Fibroblast of peridontal ligament (primary cell): ENCODE measurements around the gene PTPN18.

Experiments
- DNase-seq: peaks from one replicate; pipeline ENCODE4 v3.0.0-alpha.2; 2010; ENCODE audit errors: extremely low read depth

The PTPN18 gene

DNA sequence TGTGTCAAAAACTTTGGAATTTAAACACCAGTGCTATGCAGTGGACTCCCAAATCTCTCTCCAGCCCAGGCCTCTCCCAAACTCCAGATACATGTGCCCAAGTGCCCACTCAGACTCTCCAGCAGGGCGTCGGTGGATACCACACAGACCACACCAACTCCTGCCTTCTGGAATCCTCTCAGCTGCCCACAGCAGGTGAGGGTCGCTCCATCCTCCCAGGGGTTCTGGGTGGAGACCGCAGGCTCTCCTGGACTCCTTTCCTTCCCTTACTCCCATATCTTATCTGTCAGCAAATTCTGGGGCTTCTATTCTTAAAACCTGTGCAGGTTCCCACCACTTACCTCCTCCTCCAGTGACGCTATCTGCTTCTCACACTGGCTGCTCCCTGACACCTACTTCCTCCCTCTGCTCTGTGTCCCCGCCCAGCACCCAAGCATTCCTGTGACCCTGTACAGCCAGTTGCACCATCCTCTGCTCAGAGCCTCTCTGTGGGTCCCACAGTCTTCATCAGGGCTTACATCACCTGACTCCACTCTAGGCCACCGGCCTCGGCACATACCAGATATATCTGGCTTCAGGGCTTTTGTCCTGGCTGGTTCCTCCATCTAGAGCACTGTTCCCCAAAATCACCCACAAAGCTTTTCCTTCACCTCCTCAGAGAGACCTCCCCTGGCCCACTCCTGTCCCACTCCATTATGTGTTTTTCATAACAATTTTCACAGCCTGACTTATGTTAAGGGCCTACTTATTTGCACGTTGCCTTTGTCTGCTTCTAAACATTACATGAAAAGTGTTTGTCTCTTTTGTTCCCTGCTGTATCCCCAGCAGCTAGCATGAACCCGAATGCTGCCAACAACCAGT, 15.7 kb upstream of the PTPN18 start:
- no peak for DNase-seq

DNA sequence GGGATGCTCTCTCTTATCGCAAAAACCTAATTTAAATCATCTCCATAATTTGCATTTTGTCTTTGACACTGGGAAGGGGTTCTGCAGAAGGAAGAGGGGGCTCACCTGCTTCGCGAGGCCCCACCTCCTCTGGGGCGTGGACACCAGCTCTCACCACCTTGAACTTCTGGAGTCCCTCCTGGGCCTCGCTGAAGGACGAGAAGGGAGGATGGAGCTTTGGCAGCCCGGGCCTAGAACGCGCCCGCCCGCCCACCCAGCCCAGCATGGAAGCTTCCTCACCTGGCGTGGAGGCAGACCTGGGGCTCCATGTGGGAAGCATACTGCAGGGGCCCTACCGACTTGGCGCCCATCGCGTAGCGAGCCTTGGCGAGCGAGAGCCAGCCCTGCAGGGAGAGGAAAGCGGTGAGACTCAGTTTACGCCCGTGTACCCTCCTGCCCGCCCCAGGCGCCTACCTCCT, 14.3 kb upstream of the PTPN18 start:
- DNase-seq = no peak

DNA sequence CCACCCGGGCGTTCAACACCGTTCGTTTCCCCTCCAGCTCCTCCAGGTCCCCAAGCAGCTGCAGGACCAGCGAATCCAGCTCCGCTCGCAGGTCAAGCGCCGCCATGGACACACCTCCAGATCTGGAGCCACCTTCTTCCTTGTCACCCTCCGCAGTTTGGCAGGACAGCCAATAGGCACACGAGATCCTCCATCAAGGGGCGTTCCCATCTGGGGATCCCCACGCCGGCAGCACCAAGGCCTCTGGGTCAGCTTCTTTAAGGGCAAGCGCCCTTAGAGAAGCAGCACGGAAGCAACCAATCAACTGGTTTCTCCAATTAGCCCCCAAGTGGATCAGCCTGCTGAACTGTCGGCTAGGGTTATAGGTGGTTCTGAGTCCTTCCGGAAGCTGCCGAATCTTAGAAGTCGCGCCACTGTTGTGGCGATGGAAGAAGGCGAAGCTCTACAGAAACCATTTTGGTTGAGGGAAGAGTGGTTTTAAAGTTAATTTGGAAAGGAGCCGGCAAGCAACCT, 13.8 kb upstream of the PTPN18 start:
- peak; percentile 90 for DNase-seq

GRCh38 chr2:130342533-130343275, 13.2 kb upstream of the PTPN18 start, which contains the start of gene IMP4:
IMP4 (plus strand) TSS chr2:130342897; CDS start chr2:130342933, 36 bp downstream.
- peak; percentile 100 for DNase-seq

DNA sequence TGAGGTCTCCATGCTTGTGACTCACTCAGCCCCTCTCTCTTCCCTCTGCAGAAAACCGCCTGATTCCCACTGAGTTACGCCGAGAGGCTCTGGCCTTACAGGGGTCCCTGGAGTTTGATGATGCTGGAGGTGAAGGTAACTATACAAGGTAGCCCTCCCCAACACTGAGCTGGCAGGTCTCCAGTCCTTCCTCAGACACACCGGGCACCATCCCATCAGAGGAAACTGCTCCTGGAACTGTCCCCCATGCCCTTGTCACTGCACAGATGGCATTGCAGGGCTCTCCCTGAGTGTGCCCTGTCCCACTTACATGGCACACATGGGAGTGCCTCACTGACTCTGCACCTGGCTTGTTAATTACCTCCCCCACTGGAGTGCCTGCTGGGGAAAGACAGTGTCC, 11.3 kb upstream of the PTPN18 start:
- DNase-seq = no peak

GRCh38 chr2:130345091-130345490, 10.8 kb upstream of the PTPN18 start:
- DNase-seq = no peak

DNA sequence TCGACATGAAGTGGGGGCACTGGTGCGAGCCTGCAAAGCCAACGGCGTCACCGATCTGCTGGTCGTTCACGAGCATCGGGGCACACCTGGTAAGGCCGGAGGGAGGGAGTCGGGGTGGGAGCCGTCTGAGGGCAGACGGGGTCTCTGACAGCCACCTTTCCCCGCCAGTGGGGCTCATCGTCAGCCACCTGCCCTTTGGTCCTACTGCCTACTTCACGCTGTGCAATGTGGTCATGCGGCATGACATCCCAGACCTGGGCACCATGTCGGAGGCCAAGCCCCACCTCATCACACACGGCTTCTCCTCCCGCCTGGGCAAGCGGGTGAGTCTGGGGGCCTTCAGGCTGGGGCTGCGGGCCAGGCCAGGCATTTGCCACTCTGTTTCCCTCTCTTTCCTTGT, 10.2 kb upstream of the PTPN18 start:
- no peak for DNase-seq

DNA sequence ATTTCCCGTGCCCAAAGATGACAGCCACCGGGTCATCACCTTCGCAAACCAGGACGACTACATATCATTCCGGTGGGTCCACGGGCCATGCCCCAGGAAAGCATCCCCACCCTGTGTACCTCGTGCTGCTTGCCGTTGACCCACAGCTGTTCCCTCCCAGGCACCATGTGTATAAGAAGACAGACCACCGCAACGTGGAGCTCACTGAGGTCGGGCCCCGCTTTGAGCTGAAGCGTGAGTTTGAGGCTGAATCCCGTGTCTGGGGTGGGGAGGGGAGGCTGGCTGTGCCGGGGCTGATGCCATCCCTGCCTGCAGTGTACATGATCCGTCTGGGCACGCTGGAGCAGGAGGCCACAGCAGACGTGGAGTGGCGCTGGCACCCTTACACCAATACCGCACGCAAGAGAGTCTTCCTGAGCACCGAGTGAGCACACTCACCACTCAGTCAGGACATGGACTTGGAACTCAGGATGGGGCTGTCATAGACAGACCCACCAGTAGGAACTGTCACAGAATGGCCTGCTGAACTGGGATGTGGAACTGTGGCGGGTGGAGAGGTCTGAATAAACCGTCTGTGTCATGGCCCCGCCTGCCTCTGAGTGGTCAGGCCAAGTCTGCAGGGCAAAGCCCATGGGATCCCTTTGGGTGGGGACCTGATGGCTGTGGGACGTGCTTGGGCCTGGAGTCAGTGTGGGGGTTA, 9.7 kb upstream of the PTPN18 start:
- DNase-seq = no peak

DNA sequence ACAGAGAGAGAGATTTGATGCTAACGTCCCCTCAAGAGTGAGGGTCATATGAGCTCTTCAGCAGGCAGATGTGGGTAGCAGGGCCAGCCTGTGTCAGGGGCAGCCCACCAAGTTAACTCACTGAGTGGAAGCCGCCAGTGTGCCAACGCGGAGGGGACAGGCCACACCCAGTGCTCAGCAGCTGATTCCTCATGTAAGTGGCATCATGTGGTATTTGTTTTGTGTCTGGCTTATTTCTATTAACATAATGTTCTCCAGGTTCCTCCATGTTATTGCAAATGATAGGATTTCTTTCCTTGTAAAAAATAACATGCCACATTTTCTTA, 9.2 kb upstream of the PTPN18 start:
- DNase-seq = no peak

DNA sequence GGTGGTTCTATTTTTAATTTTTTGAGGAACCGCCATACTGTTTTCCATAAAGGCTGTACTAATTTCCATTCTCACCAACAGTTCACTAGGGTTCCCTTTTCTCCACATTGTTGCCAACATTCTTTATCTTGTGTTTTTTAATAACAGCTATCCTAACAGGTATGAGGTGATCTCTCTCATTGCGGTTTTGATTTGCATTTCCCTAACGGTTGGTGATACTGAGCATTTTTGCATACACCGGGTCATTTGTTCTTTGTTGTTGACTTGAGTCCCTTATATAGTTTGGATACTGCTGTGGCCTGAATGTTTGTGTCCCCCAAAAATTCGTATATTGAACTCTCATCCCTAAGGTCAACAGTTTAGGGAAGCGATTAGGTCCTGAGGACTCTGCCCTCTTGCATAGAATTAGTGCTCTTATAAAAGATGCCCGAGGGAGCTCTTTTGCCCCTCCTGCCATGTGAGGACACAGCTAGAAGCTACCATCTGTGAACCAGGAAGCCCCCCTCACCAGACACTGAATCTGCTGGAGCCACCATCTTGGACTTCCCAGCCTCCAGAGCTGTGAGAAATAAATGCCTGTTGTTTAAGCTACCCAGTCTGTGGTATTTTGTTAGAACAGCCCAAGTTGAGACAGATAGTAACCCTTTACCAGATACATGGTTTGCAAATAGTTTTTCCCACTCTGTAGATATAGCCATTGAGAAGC, 8.5 kb upstream of the PTPN18 start:
- DNase-seq = no peak

DNA sequence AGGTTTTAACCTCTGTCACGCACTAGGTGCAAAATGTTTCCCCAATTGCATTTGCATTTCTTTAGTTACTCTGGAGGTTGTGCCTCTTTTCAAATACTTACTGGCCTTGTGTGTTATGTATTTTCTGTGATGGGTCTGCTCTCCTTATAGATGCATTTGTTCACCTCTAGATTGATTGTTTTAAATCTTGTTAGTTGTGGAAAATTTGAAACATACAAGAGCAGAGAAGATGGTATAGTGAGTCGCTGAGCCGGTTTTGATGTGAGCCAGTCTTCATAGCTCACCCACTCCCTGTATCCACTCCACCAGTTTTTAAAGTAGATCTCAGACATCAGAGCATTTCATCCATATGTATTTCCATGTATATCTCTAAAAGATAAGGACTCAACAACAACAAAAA, 6.7 kb upstream of the PTPN18 start:
- DNase-seq = no peak

DNA sequence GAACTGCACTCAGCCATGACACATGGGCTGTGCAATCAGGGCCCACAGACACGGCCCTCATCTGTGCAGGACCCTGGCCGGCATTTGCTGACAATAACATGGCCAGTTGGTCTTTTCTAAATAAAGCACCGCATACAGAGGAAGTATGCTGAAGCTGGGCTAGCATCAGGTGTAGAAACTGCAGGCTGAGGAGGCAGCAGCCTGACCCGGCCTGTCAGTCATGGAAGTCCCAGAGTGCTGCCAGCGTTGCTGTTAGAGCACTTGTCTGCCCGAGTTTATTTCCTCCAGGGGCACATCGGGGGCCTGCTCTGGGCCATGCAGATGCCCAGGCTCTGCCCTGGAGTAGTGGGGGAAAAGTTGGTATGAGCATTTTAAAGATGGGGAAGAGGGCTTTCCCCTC, 4.1 kb upstream of the PTPN18 start:
- no peak for DNase-seq

- no peak for DNase-seq
These were observed 3.6 kb upstream of the PTPN18 start for GRCh38 chr2:130352237-130352636.

DNA sequence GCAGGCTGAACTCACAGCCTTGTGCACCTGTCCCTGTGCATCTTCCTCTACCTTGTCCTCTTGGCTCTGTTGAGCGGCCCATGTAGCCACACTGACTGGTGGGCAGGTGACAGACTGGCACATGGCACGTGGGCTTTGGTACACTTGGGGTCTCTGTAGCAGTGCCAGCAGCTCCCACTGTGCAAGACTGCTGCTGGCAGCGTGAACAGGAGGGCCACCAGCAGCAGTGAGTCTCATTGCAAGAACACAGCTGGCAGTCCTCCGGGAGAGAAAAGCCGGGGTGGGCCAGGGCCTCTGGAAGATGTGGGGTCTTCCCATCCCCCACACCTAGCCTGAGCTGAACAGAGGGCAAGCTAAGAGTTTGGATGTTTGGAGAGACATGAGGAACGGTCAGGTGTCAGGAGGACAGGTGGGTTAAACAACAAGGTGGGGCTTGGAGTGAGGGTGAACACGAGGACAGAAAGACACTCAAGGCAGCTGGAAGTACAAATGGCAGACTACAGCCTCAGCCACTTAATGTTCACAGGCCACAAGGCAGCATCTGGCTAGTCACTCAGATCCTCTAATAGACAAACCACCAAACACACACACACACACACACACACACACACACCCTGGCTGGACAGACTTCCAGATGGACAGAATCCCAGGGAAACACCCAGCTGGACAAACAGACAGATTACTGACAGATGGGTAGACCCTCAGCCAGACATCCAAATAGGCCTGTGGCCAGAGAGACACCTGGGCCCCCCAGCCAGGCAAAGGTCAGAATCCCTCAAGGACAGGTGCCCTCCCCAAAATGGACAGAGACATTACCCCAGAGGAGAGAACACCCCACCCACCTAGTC, 2.3 kb upstream of the PTPN18 start:
- DNase-seq = no peak

- no peak for DNase-seq
These were observed 1.8 kb upstream of the PTPN18 start for GRCh38 chr2:130354139-130354428.

DNA sequence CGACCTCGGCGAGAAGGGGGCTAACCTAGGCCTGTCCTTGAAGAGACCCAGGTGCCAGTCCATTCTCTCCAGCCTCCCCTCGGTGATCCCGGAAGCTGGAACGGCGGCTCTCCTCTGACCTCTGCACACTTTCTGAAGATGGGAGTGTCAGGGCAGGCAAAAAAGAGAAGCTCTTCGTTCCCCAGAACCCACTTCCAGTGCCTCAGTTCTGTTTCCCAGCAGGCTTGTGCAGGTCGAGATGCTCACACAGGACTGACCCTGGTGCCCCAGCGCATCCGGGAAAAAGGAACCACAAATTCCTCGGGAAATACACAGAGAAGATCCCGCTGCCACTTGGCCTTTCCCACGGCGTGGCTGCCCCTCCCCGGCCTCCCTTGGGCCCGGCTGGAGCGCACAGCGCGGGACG, 681 bp upstream of the PTPN18 start:
- no peak for DNase-seq

DNA sequence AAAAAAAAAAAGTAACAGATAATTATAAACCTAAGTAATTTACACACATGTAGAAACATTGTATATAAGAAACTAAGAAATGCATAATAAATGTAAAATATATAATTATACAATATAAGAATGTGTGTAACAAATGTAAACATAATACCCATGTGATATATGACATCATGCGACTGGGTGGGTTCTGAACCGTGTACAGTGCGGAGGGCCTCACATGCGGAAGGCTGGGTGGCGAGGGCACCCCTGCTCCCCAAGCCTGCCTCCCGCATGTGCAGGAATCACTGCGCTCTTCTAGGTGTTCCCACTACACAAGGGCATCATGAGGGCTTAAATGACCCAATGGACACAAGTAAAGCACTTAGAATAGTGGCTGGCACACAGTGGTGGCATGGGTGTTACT, 2.0 kb downstream of the PTPN18 start:
- no peak for DNase-seq

GRCh38 chr2:130358420-130359350, 2.8 kb downstream of the PTPN18 start:
- DNase-seq = no peak

GRCh38 chr2:130359466-130359865, 3.6 kb downstream of the PTPN18 start:
- no peak for DNase-seq

DNA sequence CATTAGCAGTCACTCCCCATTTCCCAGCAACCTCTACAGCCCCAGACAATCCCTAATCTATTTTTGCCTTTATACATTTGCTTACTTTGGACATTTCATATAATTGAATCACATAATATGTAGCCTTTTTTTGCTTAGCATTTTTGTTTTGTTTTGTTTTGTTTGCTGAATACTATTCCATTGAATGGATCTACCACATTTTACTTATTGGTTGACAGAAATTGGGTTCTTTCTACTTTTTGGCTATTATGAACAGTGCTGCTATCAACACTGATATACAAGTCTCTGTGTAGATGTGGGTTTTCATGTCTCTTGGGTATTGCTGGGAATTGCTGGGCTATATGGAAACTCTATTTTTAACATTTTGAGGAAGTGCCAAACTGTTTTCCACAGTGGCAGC, 7.6 kb downstream of the PTPN18 start:
- no peak for DNase-seq
